Measurements from ENCODE around the gene TIRAP. TPM values are rescaled to one million over a fixed set of nuclear protein-coding genes. Genes with fewer than 3 reads are reported as not detected.

The TIRAP gene
- total RNA-seq, 1 donor from 2014 or later = 2.3 TPM

GRCh38 chr11:126328938-126329643 lies 46.2 kb downstream of the TIRAP start:
- no peak for DNase-seq (ENCODE audit: low read depth)
- no peak for TF ChIP-seq CTCF (conservative IDR thresholded peaks at IDR 0.05; ENCODE audit: low read depth, low read length)

DNA sequence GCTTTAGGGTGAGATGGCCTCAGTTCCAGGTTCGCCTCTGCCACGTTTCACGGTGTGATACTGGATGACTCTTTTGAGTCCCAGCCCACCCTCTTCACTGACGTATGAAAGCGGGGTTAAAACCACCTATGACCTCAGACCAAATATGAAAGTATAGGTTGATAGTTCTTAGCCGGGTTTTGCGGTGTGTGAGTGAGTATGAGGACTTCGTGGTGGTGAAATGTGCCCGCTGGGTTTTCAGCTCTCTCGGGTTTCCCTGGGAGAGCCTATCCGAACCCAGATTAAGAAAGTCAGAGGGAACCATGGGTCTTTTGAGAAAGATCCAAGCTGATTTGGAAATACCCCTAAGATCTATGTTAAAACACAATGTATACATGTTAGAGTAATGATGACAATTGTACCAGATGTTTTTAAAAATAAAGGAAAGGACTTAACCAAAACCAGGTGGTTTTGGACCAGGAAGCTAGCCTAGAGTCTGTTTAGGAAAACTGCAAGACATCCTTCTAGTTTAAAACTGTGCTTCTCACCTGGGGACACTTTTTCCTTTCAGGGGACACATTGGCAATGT lies 46.8 kb downstream of the TIRAP start:
- DNase-seq (ENCODE audit: low read depth) = no peak

More at GRCh38 chr11:126328938-126329643, 46.2 kb downstream of the TIRAP start:
- no peak overlapping the region for H3K4me3 ChIP-seq (ENCODE audit: low read depth, low read length)

GRCh38 chr11:126331286-126331685 lies 48.4 kb downstream of the TIRAP start:
- DNase-seq (ENCODE audit: low read depth) = no peak
- no peak overlapping the region for H3K4me3 ChIP-seq (ENCODE audit: low read depth, low read length)
- TF ChIP-seq CTCF (conservative IDR thresholded peaks at IDR 0.05; ENCODE audit: low read depth, low read length) = no peak

More for the DNA sequence above, 46.8 kb downstream of the TIRAP start:
- no peak overlapping the region for H3K4me3 ChIP-seq (ENCODE audit: low read depth, low read length)
- no peak for TF ChIP-seq CTCF (conservative IDR thresholded peaks at IDR 0.05; ENCODE audit: low read depth, low read length)

- no peak for TF ChIP-seq CTCF (conservative IDR thresholded peaks at IDR 0.05; ENCODE audit: low read depth, low read length)
- no peak overlapping the region for H3K4me3 ChIP-seq (ENCODE audit: low read depth, low read length)
- peak; percentile 35 for DNase-seq (ENCODE audit: low read depth)
Measured at GRCh38 chr11:126332221-126332711, 49.4 kb downstream of the TIRAP start.

- no peak for TF ChIP-seq CTCF (conservative IDR thresholded peaks at IDR 0.05; ENCODE audit: low read depth, low read length)
- no peak for DNase-seq (ENCODE audit: low read depth)
- no peak overlapping the region for H3K4me3 ChIP-seq (ENCODE audit: low read depth, low read length)
Measured at GRCh38 chr11:126333142-126333541, 50.2 kb downstream of the TIRAP start.

DNA sequence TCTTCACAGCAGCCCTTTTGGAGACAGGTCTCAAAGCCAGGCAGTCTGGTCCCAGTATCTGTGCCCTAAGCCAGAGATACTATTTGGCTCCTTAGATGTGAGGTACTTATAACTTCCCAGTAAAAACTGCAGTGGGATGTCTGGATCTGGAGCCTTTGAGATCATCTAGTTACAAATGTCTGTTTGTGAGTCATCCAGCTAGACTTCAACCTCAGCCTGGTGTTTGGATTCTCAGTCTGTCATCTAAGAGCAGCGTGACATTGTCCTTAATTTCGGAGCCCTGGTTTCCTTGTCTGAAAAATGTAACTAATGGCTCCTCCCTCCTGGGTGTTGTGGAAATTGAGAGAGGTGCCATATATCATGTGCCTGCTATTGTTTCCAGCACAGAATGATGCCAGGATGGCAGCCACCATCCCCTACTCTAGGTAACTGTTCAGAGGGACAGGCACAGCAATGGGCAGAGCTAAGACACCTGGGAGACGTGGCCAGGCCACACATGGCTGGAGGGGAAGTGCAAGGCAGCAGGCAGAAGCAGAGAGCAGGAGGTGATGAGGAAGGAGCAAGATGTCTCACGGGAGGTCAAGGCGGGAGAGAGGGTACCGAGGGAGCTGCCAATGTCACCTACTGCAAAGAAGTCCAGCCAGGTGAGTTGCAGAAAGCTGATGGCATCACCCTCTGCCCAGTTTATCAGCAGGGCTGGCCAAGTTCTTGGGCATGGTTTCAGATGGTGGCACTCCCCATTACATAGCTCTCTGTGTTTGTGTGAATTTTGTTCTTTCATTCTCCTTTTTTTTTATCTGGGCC lies 52.0 kb downstream of the TIRAP start:
- H3K4me3 ChIP-seq (ENCODE audit: low read depth, low read length) = no peak overlapping the region
- no peak for TF ChIP-seq CTCF (conservative IDR thresholded peaks at IDR 0.05; ENCODE audit: low read depth, low read length)
- DNase-seq (ENCODE audit: low read depth) = no peak

All from epithelial cell of proximal tubule (primary cell).